Measurements from ENCODE around the gene JAM2.
A peak's percentile ranks its signal among the peaks of the same experiment; 100 is the strongest.

DNA sequence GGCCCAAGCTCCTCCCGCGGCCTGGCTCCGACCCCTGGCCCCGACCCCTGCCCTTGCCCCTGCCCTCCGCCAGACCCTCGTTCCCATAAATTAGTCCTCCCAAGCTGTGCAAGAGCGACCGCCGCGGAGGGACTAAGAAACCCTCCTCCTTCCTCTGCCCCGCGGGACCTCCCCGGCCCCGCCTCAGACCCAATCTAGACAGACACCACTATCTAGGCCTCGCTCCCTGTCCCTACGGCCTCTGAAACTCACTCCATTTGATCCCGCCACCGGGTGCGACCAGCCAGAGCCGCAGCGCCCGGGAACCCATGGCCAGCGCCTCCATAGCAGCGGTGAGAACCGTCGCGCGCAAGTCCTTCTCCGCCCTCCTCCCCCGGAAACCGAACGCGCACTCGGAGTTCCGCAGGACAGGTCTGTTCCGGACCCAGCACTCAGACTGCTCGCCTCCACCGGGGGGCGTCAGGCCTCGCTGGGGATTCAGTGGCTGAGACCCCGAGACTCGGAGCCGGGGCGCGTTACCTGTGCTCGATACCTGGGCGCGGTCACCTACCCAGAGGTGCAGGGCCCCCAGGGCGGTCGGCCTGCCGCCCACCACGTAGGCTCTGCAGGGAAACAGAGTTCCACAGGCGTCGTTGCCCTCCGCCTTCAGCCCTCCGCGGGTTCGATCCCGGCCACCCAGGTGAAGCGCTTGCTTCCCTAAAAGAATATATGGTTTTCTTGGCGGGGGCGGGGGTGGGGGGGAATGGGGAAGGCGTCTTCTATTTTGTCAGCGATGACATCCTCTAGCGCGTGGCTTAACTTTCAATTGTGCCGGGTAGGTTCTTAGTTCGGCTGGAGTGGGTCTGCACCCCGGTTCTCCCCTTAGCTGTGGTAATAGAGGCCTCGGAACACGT is 31.7 kb upstream of the JAM2 start, which contains the start of gene MRPL39:
- TF ChIP-seq POLR2A (IDR thresholded peaks at IDR 0.05) (no peak), POLR2AphosphoS5 (IDR thresholded peaks at IDR 0.05) (peak; percentile 75 to 86 (median 83))
- TF ChIP-seq, protein P1, sequence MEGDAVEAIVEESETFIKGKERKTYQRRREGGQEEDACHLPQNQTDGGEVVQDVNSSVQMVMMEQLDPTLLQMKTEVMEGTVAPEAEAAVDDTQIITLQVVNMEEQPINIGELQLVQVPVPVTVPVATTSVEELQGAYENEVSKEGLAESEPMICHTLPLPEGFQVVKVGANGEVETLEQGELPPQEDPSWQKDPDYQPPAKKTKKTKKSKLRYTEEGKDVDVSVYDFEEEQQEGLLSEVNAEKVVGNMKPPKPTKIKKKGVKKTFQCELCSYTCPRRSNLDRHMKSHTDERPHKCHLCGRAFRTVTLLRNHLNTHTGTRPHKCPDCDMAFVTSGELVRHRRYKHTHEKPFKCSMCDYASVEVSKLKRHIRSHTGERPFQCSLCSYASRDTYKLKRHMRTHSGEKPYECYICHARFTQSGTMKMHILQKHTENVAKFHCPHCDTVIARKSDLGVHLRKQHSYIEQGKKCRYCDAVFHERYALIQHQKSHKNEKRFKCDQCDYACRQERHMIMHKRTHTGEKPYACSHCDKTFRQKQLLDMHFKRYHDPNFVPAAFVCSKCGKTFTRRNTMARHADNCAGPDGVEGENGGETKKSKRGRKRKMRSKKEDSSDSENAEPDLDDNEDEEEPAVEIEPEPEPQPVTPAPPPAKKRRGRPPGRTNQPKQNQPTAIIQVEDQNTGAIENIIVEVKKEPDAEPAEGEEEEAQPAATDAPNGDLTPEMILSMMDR (IDR thresholded peaks at IDR 0.05 in 8 of 11, conservative IDR thresholded peaks at IDR 0.05 in 3 of 11) = peak in 10 of 11 experiments; percentile 25 to 62 (median 50)

All from spleen (tissue), 7 donors.